Midbrain (tissue), 1 donor: Measurements from ENCODE around the gene PDZRN4.
A peak's percentile ranks its signal among the peaks of the same experiment; 100 is the strongest.
"Not testable (repeated sequence)": the region's sequence is repeated elsewhere in the genome, so short reads cannot be mapped to it uniquely, and the experiment has no call there.

Source experiments
- DNase-seq: peaks from one replicate; lab custom pipeline; 2025; lab: John Stamatoyannopoulos, UW

PDZRN4 gene

GRCh38 chr12:41213648-41214047 lies 25.5 kb downstream of the PDZRN4 start:
- DNase-seq: no peak

- no peak for DNase-seq
Measured at GRCh38 chr12:41217727-41218126, 29.6 kb downstream of the PDZRN4 start.

- DNase-seq: no peak
Measured at GRCh38 chr12:41220931-41221330, 32.8 kb downstream of the PDZRN4 start.

GRCh38 chr12:41221491-41221890 lies 33.4 kb downstream of the PDZRN4 start:
- DNase-seq: no peak

GRCh38 chr12:41223600-41223999 lies 35.5 kb downstream of the PDZRN4 start:
- DNase-seq: no peak

- no peak for DNase-seq
Measured at GRCh38 chr12:41224066-41224465, 35.9 kb downstream of the PDZRN4 start.

- no peak for DNase-seq
Measured at GRCh38 chr12:41225179-41225578, 37.1 kb downstream of the PDZRN4 start.

- DNase-seq: no peak
Measured at GRCh38 chr12:41228066-41228820, 40.1 kb downstream of the PDZRN4 start.

- DNase-seq: no peak
Measured at GRCh38 chr12:41230756-41231155, 42.6 kb downstream of the PDZRN4 start.

GRCh38 chr12:41234692-41235091 lies 46.6 kb downstream of the PDZRN4 start:
- no peak for DNase-seq

- no peak for DNase-seq
Measured at GRCh38 chr12:41242603-41243002, 54.5 kb downstream of the PDZRN4 start.

- DNase-seq: no peak
Measured at GRCh38 chr12:41248391-41248790, 60.3 kb downstream of the PDZRN4 start.

GRCh38 chr12:41250748-41251147 lies 62.6 kb downstream of the PDZRN4 start:
- DNase-seq: peak; percentile 8

GRCh38 chr12:41254004-41254914 lies 66.1 kb downstream of the PDZRN4 start:
- DNase-seq: no peak

GRCh38 chr12:41263196-41263595 lies 75.1 kb downstream of the PDZRN4 start:
- not testable (repeated sequence) for DNase-seq

- DNase-seq: no peak
Measured at GRCh38 chr12:41264281-41264680, 76.2 kb downstream of the PDZRN4 start.

GRCh38 chr12:41269056-41269455 lies 80.9 kb downstream of the PDZRN4 start:
- DNase-seq: no peak

- no peak for DNase-seq
Measured at GRCh38 chr12:41271489-41271888, 83.4 kb downstream of the PDZRN4 start.

GRCh38 chr12:41274643-41275042 lies 86.5 kb downstream of the PDZRN4 start:
- no peak for DNase-seq

- peak; percentile 60 for DNase-seq
Measured at GRCh38 chr12:41277100-41277945, 89.2 kb downstream of the PDZRN4 start.

GRCh38 chr12:41277946-41278267 lies 89.8 kb downstream of the PDZRN4 start:
- DNase-seq: no peak
